ENCODE data around the gene TGFB1I1.
"Not testable (repeated sequence)": the region's sequence is repeated elsewhere in the genome, so short reads cannot be mapped to it uniquely, and the experiment has no call there.

The TGFB1I1 gene

DNA sequence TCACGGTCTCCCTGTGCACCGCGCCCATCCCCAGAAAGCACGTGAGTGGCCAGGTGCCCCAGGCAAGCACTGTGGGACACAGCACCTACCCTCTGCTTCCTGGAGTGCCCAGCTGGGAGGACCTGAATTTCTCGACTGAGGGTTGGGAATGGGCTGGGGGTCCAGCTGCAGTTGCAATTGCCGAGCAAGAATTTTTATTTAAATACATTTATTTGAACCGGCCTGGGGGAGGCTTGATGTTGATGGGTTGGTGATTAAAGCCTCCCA, 17.3 kb downstream of the TGFB1I1 start:
- DNase-seq: no peak

DNA sequence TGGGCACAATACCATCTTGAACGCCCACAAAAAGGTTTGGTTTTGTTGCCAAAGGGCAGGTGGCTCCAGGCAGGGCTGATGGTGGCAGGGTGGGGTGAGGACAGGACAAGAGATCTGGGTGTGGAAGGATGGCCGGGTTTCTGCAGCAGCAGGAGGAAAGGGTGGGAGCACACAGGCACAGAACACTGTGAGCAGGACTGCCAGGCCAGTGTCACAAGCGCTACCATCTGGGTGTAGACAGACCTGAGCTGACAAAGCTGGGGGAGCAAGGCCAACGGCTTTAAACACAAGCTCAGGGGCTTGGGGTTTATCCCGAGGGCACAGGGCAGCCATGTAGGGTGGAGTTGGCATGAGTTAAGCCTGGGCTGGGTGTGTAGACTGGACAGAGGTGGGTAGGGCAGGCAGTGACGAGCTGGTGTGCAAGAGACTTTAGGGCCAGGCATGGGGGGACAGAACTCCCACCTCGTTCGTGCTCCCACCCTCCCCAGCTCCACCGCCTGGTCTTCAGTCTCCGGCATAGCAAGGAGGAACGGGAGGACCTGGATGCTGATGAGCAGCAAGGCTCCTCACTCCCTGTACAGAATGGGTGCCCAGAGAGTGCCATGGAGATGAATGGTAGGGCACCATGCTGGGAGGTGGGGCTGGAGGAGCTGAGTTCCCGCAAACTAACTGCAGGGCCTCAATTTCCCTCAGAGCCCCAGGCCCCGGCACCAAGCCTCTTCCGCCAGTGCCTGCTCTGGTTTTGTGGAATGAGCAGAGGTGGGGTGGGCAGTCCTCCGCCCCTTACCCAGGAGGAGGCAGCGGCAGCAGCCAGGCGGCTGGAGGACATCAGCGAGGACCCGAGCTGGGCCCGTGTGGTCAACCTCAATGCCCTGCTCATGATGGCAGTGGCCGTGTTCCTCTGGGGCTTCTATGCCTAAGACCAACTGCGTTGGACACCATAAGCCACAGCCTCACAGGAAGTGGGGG, 17.9 kb downstream of the TGFB1I1 start:
- DNase-seq: no peak

DNA sequence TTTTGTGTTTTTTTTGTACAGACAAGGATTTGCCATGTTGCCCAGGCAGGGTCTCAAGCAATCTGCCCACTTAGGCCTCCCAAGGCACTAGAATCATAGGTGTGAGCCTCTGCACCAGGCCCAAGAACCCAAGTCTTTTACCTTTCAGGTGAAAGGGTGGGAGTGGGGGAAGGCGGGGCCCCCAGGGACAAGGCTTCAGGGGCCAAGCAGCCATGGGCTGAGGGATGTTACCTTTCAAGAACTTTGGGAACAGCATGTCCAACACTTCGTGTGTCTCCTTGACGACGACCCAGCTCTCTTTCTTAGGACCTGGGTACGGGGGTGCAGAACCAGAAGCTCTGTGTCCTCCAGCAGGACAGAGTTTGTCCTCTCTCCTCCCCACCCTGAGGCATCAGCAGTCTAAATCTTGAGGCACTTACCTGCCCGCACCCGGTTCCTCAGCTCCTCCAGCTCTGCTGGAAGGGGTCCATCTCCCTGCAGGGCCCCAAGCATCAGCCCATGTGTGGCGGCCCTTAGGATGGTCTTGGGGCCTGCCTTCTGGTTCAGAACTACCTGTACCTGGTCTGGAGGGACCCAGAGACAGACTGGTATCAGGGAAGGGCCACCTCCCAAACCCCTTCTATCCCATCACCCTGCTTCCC, 19.9 kb downstream of the TGFB1I1 start:
- no peak for DNase-seq

DNA sequence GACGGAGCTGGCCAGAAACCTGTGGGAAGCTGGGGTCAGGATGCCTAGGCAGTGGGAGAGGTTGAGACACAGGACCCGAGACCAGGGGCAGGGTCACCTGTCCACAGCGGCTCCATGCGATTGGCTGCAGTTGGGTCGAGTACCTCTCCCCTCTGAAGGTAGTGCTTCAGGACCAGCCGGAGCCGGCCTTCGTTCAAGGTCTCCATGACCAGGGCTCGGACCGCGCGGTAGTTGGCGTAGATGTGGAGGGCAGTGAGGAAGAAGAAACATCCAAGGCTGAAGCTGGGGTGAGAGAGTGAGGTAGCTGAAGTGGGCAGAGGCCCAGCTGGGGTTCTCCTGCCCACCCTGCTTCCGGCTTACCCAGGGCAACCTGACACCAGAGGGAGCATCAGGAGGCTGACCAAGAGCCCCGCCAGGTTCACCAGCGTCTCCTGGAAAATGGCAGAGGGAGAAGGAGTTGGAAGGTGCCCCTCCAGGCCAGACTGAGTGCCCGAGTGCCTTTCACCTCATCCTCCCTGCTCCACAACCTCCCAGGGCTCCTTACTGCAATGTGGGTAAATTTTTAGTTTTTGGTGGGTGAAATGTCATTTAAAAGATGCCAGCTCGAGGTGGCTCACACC, 21.7 kb downstream of the TGFB1I1 start:
- DNase-seq: no peak

DNA sequence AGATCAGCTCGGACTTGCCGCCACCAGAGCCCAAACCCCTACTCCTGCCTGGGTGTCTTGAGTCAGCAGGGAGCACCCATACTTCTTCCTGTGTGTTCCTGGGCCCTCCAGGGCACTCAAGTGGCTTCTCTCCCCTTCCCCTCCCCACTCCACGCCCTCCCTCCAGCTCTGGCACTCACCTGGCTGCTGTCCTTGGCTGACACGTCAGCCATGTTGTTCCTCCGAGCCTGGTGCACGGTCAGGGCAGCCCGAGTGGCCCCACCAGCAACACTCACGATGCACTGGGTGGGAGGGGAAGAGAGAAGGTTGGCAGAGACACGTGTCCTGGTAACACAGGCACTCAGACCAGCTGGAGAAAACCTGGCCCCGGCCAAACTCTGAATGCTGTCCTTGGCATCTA, 24.7 kb downstream of the TGFB1I1 start:
- DNase-seq: no peak

DNA sequence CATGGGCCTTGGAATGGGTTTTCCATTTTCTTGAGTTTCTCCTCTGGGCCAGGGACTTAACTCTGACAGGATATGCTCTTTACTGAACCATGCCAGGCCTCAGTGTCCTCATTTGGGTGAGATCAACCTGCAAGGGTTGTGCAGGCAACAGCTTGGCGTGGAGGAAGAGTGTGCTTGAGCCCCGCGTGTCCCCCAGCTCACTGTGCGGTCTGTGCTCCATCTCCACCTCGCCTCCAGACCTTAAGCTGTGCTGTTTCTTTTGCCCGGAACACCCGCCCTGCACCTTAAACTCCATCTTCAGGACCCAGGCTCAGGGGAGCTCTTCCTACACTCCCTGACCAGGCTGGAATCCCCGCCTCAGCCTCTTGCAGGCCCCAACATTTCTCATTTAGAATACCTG, 26.5 kb downstream of the TGFB1I1 start:
- no peak for DNase-seq

DNA sequence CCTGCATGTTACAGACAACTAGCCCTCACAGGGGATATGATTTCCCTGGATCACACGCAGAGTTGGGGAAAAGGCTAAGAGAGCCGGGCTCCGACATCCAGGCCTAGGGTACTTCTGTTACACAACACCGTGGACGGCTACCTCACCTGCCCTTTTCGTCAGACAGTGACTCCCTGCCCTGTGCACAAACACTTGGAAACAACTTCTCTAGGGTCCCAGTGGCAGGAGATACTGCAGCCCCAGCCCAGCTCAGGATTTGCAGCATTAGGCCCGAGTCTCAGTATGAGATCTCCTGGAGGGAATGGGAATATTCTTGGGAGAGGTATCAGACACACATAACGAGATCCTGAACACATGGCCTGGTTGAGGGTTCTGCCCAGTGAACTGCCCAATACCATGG, 28.0 kb downstream of the TGFB1I1 start:
- no peak for DNase-seq

DNA sequence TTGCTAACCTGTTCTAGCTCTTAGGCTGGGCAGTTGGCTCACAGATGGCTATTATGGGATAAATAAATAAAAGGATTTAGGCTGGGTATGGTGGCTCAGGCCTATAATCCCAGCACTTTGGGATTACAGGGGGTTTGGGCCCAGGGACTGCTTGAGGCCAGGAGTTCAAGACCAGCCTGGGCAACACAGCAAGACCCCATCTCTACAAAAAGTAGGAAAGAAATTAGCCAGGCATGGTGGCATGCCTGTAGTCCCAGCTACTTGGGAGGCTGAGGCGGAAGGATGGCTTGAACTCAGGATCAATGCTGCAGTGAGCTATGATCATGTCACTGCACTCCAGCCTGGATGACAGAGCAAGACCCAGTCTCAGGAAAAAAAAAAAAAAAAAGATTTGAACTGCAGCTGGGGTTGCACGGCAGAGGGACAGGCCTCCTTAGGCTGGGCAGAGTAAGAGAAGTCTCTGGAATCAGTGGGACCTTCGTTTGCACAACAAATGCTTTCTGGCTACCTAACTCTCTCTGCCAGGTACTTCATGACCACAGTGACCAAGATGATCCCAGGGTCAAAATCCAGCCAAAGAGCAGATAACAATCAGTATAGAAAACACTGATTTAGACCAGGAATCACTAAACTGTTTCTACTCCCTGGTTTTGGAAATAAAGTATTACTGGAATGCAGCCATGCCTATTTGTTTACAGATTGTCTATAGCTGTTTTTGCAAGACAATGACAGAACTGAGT, 29.4 kb downstream of the TGFB1I1 start:
- DNase-seq: no peak

DNA sequence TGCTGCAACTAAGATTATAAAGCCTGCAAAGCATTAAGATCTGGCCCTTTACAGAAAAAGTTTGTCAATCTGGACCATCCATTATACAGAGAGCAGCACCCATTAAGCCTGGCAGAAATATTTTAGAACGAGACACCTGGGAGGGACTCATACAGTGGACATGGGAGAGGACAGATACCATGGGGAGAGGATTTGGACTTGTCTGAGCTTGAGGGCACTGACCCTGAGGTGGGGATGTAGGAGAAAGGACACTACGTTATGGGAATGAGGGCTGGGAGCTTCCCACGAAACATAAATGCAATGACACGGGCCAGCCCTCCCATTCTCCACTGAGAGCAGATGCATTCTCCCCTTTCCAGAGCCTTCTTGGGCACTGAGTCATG, 30.0 kb downstream of the TGFB1I1 start:
- DNase-seq: no peak

DNA sequence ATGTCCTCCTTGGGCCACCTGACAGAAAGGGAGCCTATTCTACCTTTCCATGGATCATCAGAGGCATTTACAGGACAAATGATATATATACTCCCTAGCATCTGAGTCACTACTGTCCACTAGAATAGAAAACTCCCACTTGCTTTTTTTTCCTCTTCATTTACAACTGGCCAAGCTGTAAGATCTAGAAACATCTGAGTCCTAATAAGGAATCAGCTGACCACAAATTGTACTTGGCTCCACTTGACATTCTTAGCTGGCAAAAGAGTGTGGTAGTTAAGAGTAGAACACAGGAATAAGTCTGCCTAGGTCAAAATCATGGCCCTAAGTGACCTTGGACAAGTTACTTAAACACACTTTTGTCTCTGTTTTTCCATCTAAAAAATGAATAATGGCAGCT, 31.0 kb downstream of the TGFB1I1 start:
- DNase-seq: no peak

DNA sequence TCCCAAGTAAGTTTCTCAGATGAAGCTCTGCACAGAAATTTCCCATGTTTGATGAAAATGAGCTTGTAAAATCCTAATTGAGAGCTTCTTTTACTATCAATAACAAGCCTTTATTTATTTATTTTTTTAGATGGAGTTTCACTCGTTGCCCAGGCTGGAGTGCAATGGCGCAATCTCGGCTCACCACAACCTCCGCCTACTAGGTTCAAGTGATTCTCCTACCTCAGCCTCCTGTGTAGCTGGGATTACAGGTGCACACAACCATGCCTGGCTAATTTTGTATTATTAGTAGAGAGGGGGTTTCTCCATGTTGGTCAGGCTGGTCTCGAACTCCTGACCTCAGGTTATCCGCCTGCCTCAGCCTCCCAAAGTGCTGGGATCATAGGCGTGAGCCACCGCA, 31.6 kb downstream of the TGFB1I1 start:
- not testable (repeated sequence) for DNase-seq

DNA sequence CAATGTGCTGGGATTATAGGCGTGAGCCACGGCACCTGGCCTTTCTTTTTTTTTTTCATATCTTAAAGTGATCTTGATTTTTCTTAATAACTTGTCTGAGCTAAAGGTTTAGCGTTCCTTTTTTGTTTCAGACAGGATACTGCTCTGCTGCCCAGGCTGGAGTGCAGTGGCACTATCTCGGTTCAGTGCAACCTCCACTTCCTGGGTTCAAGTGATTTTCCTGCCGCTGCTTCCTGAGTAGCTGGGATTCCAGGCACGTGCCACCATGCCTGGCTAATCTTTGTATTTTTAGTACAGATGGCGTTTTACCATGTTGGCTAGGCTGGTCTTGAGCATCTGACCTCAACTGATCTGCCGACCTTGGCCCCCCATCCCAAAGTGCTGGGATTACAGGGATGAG, 32.2 kb downstream of the TGFB1I1 start:
- no peak for DNase-seq

DNA sequence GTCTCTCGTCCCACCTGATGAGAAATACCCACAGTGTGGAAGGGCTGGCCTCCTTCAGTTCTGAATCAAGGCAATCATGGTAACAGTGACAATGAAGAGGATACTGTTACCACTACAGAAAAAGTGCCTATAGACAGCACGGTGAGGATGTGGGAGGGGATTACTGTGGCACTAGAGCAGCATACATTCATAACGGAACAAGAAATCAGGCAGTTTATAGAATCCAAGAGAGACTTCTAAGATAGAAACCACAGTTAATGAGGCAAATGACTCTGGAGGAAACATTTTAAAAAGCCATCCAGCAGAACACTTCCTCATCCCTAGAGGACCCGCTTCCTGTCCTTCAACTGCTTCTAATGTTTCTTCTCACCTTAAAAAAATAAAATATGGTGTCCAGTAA, 33.5 kb downstream of the TGFB1I1 start:
- no peak for DNase-seq

DNA sequence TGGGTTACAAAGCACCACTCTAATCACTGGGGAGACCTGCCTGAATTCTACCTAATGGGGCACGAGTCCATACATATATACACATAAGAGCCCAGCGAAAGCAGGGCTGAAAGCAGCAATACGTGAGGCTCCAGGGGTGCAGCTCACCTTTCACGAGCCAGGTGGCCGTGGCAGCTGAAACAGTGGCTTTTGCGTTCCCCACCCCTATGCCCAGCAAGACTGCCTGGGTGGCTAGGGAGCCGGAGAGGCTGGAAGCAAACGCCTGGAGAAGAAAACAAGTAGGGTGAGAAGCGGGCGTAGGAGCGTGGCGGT, 35.6 kb downstream of the TGFB1I1 start:
- DNase-seq: no peak

DNA sequence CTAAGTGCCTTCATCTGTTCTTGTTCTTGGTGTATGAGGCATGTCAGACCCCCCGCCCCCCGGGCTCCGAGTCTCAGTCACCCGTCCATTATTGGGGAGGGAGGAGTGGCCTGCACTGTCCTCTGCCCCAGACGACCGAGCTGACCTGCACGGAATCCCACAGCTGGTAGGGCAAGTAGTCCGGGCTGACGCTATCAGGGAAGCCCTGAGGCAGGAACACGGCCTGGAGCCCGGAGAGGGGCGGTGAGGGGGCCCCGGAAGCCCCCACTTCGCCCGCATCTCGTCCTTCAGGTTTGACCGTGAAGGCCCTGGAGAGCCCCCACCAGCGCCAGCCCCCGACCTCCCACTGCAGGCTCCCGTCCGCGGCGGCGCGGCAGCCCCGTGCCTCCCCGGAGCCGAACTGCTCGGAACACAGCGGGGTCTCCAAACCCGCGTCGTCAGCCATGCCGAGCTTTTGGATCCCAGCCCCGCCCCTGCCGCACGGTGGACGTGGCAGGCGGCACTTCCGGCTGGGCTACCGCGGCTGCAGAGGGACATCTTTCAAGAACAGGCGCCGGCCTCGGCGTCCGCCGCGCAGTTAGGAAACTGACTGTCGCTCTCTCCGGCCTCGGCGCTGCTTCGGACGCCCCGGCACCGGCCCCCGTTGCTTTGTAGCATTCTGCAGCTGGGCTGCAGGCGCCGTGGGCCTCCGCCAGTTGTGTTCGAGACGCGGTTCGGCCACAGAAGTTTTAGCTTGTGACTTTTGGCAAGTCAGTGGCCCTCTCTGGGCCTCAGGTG, 36.2 kb downstream of the TGFB1I1 start, which contains the start of gene RUSF1:
RUSF1 (minus strand) TSS at position 463 of the 777 bp plus-strand sequence; CDS start at position 445, 18 bp downstream.
- peak; percentile 74 for DNase-seq

DNA sequence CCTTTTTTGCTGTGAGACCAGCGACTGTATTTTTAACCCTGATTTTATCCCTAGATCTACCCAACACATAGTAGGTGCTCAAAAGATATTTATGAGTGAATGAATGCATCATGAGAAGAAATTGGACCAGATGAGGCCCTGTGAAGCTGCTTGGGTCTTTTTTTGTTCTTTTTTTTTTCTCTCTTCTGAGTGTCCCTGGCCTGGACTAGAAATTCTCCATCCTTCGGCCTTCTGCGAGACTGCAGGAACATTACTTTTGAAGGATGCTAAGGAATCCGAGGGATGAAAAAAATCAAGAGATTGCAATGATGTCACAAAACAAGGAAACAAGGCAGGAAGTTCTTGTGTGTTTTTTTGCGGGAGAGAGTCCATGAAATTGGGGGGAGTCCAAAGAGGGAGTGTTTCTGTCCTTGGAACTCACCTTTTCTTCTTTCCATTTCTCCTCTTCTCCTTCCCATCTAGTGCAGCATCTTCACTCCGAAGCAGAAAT, 36.8 kb downstream of the TGFB1I1 start:
- DNase-seq: no peak

DNA sequence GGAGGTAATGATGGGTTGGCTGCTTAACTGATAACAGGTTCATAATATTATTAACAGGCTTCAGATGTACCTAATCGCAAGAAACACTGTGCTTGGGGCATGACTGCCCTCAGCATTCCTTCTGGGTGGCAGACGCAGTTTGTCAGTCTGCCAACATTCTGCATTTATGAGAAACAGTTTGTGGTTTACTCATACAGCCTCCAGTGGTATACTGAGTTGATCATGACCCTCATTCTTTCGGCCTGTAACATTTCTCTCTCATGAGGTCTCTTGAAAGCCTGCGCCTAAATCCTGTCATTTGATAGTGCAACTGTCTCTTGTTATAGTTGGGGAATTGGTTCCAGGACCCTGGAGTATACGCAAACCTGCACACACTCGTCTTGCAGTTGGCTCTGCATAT, 41.2 kb downstream of the TGFB1I1 start:
- no peak for DNase-seq

DNA sequence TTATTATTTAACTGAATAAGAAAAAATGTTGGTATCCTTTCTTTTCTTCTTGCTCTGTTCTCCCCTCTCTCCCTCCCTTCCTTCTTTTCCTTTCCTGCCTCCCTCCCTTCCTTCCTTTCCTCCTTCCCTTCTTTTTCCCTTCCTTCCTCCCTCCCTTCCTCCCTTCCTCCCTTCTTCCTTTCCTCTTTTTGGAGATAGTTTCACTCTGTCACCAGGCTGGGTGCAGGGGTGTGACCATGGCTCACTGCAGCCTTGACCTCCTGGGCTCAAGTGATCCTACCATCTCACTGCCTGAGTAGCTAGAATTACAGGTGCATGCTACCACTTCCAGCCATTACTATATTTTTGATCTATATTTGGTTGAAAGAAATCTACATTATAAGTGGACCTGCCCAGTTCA, 41.9 kb downstream of the TGFB1I1 start:
- DNase-seq: no peak

DNA sequence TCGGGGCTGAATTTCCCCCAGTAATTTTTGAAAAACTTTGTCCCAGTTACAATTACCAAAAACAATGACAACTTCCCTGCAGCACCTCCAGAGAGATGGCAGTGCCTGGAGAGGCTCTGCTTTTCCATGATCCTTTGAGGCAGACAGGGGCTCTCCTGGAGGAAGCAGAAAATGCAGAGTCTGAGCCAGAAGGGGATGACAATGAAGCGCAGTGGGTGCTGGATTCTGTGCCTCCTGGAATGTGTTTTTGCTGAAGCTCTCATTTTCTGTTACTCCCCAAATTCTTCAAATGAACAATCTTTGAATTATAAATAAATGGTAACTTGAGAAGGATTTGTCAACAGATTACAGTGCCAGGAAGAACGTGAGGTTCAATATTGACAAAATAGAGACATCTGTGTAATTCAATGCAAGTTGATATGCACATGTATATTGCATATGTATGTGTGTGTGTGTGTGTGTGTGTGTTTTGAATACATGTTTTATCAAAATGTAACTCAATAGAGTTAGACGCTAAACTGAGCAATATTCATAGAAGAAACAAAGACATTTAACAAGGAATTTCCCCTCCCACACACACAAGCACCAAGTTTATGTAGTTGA, 45.9 kb downstream of the TGFB1I1 start:
- DNase-seq: no peak

DNA sequence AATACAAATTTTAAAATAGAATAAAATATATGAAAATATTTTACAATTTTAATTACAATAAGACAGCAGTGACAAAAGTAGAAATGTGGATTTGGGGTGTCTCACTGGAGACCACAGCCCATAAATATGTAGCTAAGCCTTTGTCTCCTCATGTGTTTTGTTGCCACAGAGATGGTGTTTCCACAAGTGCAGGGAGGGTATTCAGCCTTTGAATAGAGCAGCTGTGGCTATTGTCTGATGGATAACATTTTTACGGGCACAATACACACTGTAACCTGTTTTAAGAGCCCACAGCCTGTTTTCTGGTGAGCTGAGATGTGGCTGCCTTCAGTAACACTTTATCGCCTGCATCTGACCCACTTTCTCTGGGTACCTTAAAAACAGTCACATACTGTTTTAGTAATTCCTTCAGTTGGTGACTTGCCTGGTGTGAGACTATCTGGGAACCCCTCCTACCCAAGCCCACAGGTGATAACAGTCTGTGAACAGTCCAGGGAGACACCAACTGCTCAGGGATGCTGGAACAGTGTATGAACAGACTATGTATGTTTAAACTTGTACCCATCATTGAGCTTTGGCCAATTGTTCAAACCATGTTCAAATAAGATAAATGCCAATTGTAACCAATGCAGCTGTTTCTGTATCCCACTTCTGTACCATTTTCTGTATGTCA, 47.9 kb downstream of the TGFB1I1 start:
- DNase-seq: no peak

DNA sequence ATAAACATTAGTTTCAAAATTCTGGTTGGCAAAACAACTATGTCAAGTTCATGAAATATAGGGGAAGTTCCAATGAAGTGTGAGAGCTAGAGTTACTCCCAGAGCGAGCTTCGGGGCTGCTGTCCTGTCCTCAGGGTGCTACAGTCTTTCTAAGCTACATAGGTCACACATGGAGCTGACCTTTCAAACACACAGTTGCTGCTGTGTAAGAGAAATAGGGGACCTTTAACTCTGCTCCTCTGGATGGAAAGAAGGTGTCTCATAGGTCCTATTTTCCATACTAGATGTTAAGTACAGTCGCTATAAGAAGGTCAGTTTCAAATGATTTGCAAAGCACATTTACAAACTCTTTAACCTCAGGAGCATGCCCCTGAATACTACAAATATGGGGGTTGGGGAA, 49.4 kb downstream of the TGFB1I1 start:
- DNase-seq: no peak

DNA sequence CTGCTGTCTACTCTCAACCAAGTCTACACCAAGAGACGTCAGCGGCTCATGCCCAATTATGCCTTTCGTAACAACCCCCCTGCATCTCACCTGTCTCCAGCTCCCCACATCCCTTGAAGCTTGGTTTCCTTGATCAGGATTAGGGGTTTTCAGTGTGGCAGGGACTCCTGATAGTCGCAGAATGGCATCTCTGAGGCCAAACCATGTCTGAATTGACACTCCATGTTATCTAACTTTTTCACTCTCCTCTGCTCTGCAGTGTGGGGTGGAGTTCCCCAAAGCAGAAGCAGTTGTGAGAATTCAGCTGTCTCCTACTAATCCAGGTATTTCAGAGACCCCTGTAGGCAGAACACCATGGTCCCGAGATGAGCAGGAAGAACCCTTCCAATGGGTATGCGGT, 50.1 kb downstream of the TGFB1I1 start:
- DNase-seq: no peak
